Fibroblast of mammary gland (primary cell): ENCODE measurements around the gene SORCS1.

Experiments used
- DNase-seq: peaks from one replicate; pipeline ENCODE4 v3.0.0-alpha.2; 2010; ENCODE audit warnings: low read depth
- H3K4me3 ChIP-seq: 2 replicates; pipeline ENCODE4 v1.5.1; 2011; ENCODE audit warnings: low read depth, mild to moderate bottlenecking, low read length, moderate library complexity; ENCODE audit not compliant: control insufficient read depth
- TF ChIP-seq, protein P1 (sequence below): conservative IDR thresholded peaks from 2 replicates; pipeline ENCODE4 v1.5.1; 2011; ENCODE audit warnings: low read depth, low read length, inconsistent platforms; ENCODE audit not compliant: control insufficient read depth, insufficient read depth

The SORCS1 gene

DNA sequence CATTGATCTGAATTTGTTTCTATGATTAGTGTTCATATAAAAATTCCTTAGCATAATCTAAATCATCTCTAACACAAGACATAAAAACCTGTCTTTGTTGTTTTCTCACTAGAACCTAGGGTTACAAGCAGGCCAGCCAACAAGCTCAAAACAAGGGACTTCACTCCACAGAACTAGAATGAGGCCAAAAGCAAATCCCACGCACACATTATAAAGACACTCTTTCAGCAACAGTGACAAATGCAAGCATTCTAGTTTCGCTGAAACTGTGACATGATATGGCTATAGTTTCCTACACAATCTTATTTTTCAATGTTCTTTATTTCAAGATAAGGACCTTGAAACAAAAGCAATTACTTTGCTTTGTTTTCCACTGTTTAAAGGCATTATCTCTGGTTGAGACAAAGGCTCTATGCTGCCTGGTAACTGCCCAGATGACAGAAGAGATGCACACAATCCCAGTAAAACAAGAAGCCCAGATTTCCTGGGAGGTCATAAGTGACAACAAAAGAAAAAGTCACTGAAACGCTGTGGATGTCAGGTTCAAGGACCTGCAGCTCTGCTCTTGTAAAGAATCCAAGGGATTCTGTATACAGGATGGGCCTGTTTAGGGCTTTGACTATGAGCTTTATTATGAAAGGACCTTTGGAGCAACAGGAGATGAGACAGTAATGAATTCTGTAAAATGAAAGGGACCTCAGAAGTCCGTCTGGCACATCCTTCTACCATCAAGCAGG lies 105.3 kb downstream of the SORCS1 start:
- TF ChIP-seq, protein P1, sequence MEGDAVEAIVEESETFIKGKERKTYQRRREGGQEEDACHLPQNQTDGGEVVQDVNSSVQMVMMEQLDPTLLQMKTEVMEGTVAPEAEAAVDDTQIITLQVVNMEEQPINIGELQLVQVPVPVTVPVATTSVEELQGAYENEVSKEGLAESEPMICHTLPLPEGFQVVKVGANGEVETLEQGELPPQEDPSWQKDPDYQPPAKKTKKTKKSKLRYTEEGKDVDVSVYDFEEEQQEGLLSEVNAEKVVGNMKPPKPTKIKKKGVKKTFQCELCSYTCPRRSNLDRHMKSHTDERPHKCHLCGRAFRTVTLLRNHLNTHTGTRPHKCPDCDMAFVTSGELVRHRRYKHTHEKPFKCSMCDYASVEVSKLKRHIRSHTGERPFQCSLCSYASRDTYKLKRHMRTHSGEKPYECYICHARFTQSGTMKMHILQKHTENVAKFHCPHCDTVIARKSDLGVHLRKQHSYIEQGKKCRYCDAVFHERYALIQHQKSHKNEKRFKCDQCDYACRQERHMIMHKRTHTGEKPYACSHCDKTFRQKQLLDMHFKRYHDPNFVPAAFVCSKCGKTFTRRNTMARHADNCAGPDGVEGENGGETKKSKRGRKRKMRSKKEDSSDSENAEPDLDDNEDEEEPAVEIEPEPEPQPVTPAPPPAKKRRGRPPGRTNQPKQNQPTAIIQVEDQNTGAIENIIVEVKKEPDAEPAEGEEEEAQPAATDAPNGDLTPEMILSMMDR: no peak
- no peak overlapping the region for H3K4me3 ChIP-seq
- DNase-seq: no peak

DNA sequence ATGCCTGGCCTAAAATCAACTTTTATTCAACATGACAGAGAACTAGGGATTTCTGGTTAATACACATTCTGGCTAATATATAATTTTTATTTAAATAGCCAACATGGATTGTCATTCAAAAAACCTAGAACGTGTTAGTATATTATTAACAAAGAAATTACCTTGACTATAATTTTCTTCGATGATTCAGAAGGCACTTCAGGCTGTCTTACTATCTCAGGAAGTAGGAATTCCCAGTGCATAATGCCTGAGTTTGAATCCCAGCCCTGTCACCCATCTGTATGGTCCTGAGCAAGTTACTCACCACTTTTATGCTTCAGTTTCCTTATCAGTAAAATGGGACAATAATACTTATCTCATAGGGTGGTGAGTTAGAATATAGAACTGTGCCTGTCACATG lies 106.2 kb downstream of the SORCS1 start:
- no peak overlapping the region for H3K4me3 ChIP-seq
- DNase-seq: no peak
- TF ChIP-seq, protein P1: no peak

- H3K4me3 ChIP-seq: no peak overlapping the region
- DNase-seq: no peak
- TF ChIP-seq, protein P1: no peak
These were observed 108.3 kb downstream of the SORCS1 start for GRCh38 chr10:107056182-107056581.

GRCh38 chr10:107054469-107055156 lies 109.9 kb downstream of the SORCS1 start:
- no peak for DNase-seq
- no peak overlapping the region for H3K4me3 ChIP-seq
- TF ChIP-seq, protein P1: no peak

GRCh38 chr10:107051769-107052168 lies 112.7 kb downstream of the SORCS1 start:
- no peak overlapping the region for H3K4me3 ChIP-seq
- no peak for DNase-seq
- TF ChIP-seq, protein P1: no peak

- H3K4me3 ChIP-seq: no peak overlapping the region
- no peak for DNase-seq
- TF ChIP-seq, protein P1: no peak
These were observed 121.0 kb downstream of the SORCS1 start for GRCh38 chr10:107043461-107043860.
